HepG2 (cell line): ENCODE measurements around the gene NFATC2. TPM values are rescaled to one million over a fixed set of nuclear protein-coding genes. Genes with fewer than 3 reads are reported as not detected.

Experiments
- ATAC-seq: fragments of 200-7000 bp; cut with Tn5 transposase; 3 replicates; pipeline ENCODE4 v1.9.1; 2020; ENCODE audit warnings: mild to moderate bottlenecking, moderate library complexity
- BruUV-seq: library from RNA; stranded (reverse); fragments of 400-500 nt; replicated peaks from 2 replicates; lab custom pipeline; 2021; lab: Mats Ljungman, UMichigan
- CTCF ChIA-PET: fragments of 300-600 bp; formaldehyde crosslinking; extraction: SDS; loops from one replicate; lab custom pipeline; 2021; ENCODE audit warnings: low total read pairs, inconsistent platforms, low intra/inter-chr PET ratio; lab: Yijun Ruan, JAX
- POLR2A ChIA-PET: fragments of 350-600 bp; sonication (Branson Sonifier 250); formaldehyde crosslinking; loops from one replicate; lab custom pipeline; 2020; ENCODE audit warnings: antibody characterized with exemption, inconsistent platforms; lab: Yijun Ruan, JAX
- DNase-seq: peaks from one replicate; pipeline ENCODE4 v3.0.0-alpha.2; 2015; ENCODE audit warnings: low spot score
- FAIRE-seq: peaks from 3 replicates; lab custom pipeline; 2011; peaks lifted over from hg19 to GRCh38; lab: Jason Lieb, UNC
- H2AFZ ChIP-seq: one replicate; pipeline ENCODE4 v1.6.1; 2011; ENCODE audit warnings: low read length, inconsistent platforms
- H3K27ac ChIP-seq: fragments of 300-600 bp; 3 replicates; pipeline ENCODE4 v1.8.0; 2011; ENCODE audit warnings: mixed run types, mild to moderate bottlenecking, mixed read lengths, low read length, inconsistent platforms; ENCODE audit not compliant: insufficient read depth; ENCODE audit errors: extremely low read length
- H3K27me3 ChIP-seq, 2 experiments: fragments of 200-600 bp in 1 of 2; 2 replicates in 1 of 2; 3 replicates in 1 of 2; pipeline versions ENCODE4 v1.6.0 to v1.8.0; 2011; ENCODE audit warnings: low read length in 2 of 2, mild to moderate bottlenecking in 2 of 2, moderate library complexity in 2 of 2, inconsistent platforms in 1 of 2; ENCODE audit not compliant: insufficient read depth in 2 of 2, control insufficient read depth in 1 of 2
- H3K36me3 ChIP-seq, 2 experiments: fragments of 200-600 bp in 1 of 2; replicated peaks in 1 of 2; 2 replicates in 1 of 2; 3 replicates in 1 of 2; pipeline versions ENCODE4 v1.5.1 to v1.8.0; 2011; ENCODE audit warnings: low read length in 2 of 2, inconsistent platforms in 1 of 2; ENCODE audit not compliant: insufficient read depth in 2 of 2, control insufficient read depth in 1 of 2
- H3K4me1 ChIP-seq: 2 replicates; pipeline ENCODE4 v1.5.1; 2012; ENCODE audit warnings: low read length, inconsistent platforms; ENCODE audit not compliant: insufficient read depth
- H3K4me2 ChIP-seq: 2 replicates; pipeline ENCODE4 v1.6.0; 2011; ENCODE audit warnings: low read depth, low read length, inconsistent platforms
- H3K4me3 ChIP-seq, 3 experiments: fragments of 200-600 bp in 1 of 3; sonication (generic), shearing (Covaris generic) in 1 of 3; replicated peaks in 1 of 3; 2 replicates each; pipeline ENCODE4 v1.5.1; 2011 to 2016; ENCODE audit warnings: low read length in 3 of 3, inconsistent platforms in 2 of 3, low read depth in 2 of 3, mild to moderate bottlenecking in 2 of 3, control low read depth in 1 of 3, mixed read lengths in 1 of 3; ENCODE audit not compliant: insufficient read depth in 1 of 3
- H3K79me2 ChIP-seq: one replicate; pipeline ENCODE4 v1.6.1; 2011; ENCODE audit warnings: low read length, inconsistent platforms; ENCODE audit not compliant: insufficient read depth
- H3K9ac ChIP-seq: 2 replicates; pipeline ENCODE4 v1.6.0; 2011; ENCODE audit warnings: mild to moderate bottlenecking, low read depth, low read length, inconsistent platforms; ENCODE audit not compliant: insufficient read depth
- H3K9me3 ChIP-seq: 2 replicates; pipeline ENCODE4 v1.5.1; 2012; ENCODE audit warnings: mild to moderate bottlenecking, low read length
- H4K20me1 ChIP-seq: 2 replicates; pipeline ENCODE4 v1.6.0; 2011; ENCODE audit warnings: inconsistent platforms, mild to moderate bottlenecking, low read length, moderate library complexity; ENCODE audit not compliant: insufficient read depth
- GATA4 ChIP-seq: sonication (generic); IDR thresholded peaks from 2 replicates; pipeline ENCODE4 v1.6.1; 2016; ENCODE audit warnings: antibody characterized with exemption, low read depth, borderline replicate concordance
- NAIF1 ChIP-seq: sonication (generic); formaldehyde crosslinking; IDR thresholded peaks from 2 replicates; pipeline ENCODE4 v1.5.0; 2020; ENCODE audit warnings: mild to moderate bottlenecking, missing genetic modification reagents, borderline replicate concordance
- NFYB ChIP-seq: sonication (generic); formaldehyde crosslinking; IDR thresholded peaks from 2 replicates; pipeline ENCODE4 v1.4.0; 2020; ENCODE audit warnings: missing genetic modification reagents
- POLR2A ChIP-seq, 2 experiments: IDR thresholded peaks; 2 replicates each; pipeline ENCODE4 v1.6.1; 2011; ENCODE audit warnings: low read depth in 2 of 2, low read length in 2 of 2, mild to moderate bottlenecking in 1 of 2, moderate library complexity in 1 of 2; ENCODE audit not compliant: insufficient read depth in 1 of 2
- PTBP1 ChIP-seq: fragments of 200-400 bp; formaldehyde crosslinking; IDR thresholded peaks from 2 replicates; pipeline ENCODE4 v1.6.1; 2018; ENCODE audit warnings: low read length, low read depth; ENCODE audit not compliant: poor library complexity, severe bottlenecking
- RCOR2 ChIP-seq: IDR thresholded peaks from 2 replicates; pipeline ENCODE4 v1.6.1; 2016; ENCODE audit warnings: missing biosample characterization, missing genetic modification reagents
- SNRNP70 ChIP-seq: fragments of 200-400 bp; formaldehyde crosslinking; IDR thresholded peaks from 2 replicates; pipeline ENCODE4 v1.6.1; 2017; ENCODE audit warnings: mild to moderate bottlenecking, low read depth, low read length, moderate library complexity
- ZBTB37 ChIP-seq: sonication (generic); formaldehyde crosslinking; IDR thresholded peaks from 2 replicates; pipeline ENCODE4 v1.4.0; 2020; ENCODE audit warnings: mild to moderate bottlenecking, missing genetic modification reagents
- WGBS: methylation state at CpG from one replicate; pipeline ENCODE4 v1.1.6; 2017; ENCODE audit warnings: low lambda C conversion rate; 5-methylcytosine and 5-hydroxymethylcytosine counted together
- in situ Hi-C: cut with HindIII; loops from 2 replicates; pipeline ENCODE4 v1.10.0; 2017; ENCODE audit warnings: low pct_unique_long_range_greater_than_20kb; ENCODE audit not compliant: extremely low pct_ligation_motif_present
- intact Hi-C: fragments of 100-400 bp; cut with micrococcal nuclease; formaldehyde crosslinking; loops from one replicate; pipeline ENCODE4 v1.10.0; 2022; ENCODE audit not compliant: unreplicated experiment
- polyA plus RNA-seq, 8 experiments: library from polyadenylated mRNA; depleted of rRNA in 3 of 8; stranded (reverse) in 7 of 8; unstranded in 1 of 8; fragments of >200 nt; fragmentation: Illumina TruSeq in 4 of 8; extraction: Trizol in 4 of 8; gene quantifications; 2 replicates each; pipeline versions ENCODE4 v1.2.1 to v1.2.3, GENCODE V29; 2011 to 2016; ENCODE audit warnings: low read depth in 4 of 8, missing spikeins in 1 of 8, mixed read lengths in 1 of 8; ENCODE audit not compliant: insufficient read depth in 1 of 8
- total RNA-seq, 5 experiments: library from RNA; depleted of rRNA; stranded (reverse); fragments of >200 nt; fragmentation: Illumina TruSeq; extraction: Trizol; gene quantifications; 2 replicates each; pipeline ENCODE4 v1.2.3, GENCODE V29; 2016; ENCODE audit warnings: low read depth in 1 of 5
- TF ChIP-seq, protein P1 (sequence below): sonication (generic); formaldehyde crosslinking; IDR thresholded peaks from 2 replicates; pipeline ENCODE4 v1.5.0; 2020; ENCODE audit warnings: mild to moderate bottlenecking, missing genetic modification reagents, borderline replicate concordance
- TF ChIP-seq, protein P2 (sequence below): sonication (generic); formaldehyde crosslinking; IDR thresholded peaks from 2 replicates; pipeline ENCODE4 v1.4.0; 2020; ENCODE audit warnings: missing genetic modification reagents
- TF ChIP-seq, protein P3 (sequence below): sonication (generic); formaldehyde crosslinking; IDR thresholded peaks from 2 replicates; pipeline ENCODE4 v1.8.0; 2022; ENCODE audit warnings: missing genetic modification reagents, mild to moderate bottlenecking, moderate library complexity, borderline replicate concordance
- TF ChIP-seq, protein P4 (sequence below): sonication (generic); formaldehyde crosslinking; IDR thresholded peaks from 2 replicates; pipeline ENCODE4 v1.4.0; 2020; ENCODE audit warnings: missing genetic modification reagents, mild to moderate bottlenecking, borderline replicate concordance

Gene NFATC2
- total and polyA plus RNA-seq, 2 of the 13 experiments (the other 11 are each of a cell fraction or from before 2014, with no cell fraction given), result 1.9 to 3.3 TPM

DNA sequence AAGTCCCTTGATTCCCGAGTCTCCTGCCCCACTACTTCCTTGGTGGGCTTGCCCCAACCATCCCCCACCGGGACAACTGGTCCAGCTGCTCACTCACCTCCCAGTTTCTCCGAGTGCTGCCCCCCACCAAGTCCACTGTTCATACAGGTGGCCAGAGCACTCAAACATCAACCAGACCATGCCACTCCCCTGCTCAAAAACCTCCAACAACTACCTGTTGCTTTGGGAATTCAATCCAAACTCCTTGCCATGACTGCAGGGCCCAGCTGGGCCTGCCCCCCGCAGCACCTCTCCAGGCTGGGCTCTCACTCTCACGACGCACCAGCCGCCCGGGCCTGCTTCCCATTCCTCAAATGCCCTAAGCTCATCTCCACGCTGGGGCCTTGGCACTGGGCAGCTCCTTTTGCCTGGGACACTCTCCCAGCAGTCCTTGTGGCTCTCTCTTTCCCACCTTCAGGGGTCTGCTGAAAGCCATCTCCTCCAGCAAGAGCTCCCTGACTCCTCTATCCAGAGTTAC, 97.5 kb downstream of the NFATC2 start (continued):
- TF ChIP-seq, protein P1, sequence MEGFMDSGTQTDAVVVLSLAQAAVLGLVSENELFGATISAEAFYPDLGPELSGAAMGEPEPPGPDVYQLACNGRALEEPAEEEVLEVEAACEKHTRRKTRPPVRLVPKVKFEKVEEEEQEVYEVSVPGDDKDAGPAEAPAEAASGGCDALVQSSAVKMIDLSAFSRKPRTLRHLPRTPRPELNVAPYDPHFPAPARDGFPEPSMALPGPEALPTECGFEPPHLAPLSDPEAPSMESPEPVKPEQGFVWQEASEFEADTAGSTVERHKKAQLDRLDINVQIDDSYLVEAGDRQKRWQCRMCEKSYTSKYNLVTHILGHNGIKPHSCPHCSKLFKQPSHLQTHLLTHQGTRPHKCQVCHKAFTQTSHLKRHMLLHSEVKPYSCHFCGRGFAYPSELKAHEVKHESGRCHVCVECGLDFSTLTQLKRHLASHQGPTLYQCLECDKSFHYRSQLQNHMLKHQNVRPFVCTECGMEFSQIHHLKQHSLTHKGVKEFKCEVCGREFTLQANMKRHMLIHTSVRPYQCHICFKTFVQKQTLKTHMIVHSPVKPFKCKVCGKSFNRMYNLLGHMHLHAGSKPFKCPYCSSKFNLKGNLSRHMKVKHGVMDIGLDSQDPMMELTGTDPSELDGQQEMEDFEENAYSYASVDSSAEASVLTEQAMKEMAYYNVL (CRISPR knock-in tag), result no peak

DNA sequence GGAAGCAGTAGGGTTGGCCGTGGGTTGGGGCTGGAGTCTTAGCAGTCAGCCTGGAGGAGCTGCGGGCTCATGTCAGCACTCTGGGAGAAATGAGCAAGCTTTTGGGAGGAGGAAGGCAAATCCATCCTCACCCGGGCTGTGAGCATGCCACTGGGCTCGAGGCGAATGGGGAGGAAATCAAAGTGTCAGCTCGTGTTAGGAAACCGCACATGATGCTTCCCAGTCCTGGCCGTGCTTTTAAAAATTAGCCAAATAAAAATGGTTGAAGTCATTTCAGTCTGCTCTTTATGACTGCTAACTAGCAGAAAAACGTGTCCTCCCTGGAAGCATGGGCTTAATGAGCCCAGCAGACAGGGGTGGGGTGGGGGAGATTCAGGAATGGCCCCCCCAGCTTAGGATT, 98.1 kb downstream of the NFATC2 start:
- Histone ChIP-seq H3K79me2 (no peaks in the 10 kb centered on the region), H3K9ac (no peak overlapping the region), H3K9me3 (no peaks in the 10 kb centered on the region), H3K36me3 (peaks cover 0 to 11% of the 10 kb centered on the region in 2 experiments; a peak in 1 of 5 replicates), H3K4me1 (peaks cover 23% of the 10 kb centered on the region), H3K4me3 (no peak overlapping the region), H3K27me3 (no peaks in the 10 kb centered on the region), H4K20me1 (peaks cover 8% of the 10 kb centered on the region; the same call in 1 of the 2 replicates), H2AFZ (no peak overlapping the region), H3K4me2 (no peak overlapping the region), H3K27ac (no peak overlapping the region)
- ATAC-seq (no peak), DNase-seq (no peak), FAIRE-seq (no peak)
- ChIA-PET CTCF (no interaction called here), POLR2A (no interaction called here)
- intact Hi-C loops (loop anchor here (2.0 kb wide), 1 partner anchor 96 kb away; no protein-coding TSS in a partner anchor), in situ Hi-C loops (no loop called here)
- 91% methylated on average over 9 of the region's 9 CpGs for WGBS
- BruUV-seq, result no TSS peak
- TF ChIP-seq RCOR2 (CRISPR knock-in tag) (no peak), ZBTB37 (CRISPR knock-in tag) (no peak), GATA4 (no peak), POLR2A (IDR thresholded peaks at IDR 0.05; ENCODE audit: insufficient read depth in 1 of 2, low read depth in 2 of 2, low read length in 2 of 2) (no peak), NAIF1 (CRISPR knock-in tag) (no peak), PTBP1 (no peak), SNRNP70 (no peak), NFYB (CRISPR knock-in tag) (no peak)
- TF ChIP-seq, protein P2, sequence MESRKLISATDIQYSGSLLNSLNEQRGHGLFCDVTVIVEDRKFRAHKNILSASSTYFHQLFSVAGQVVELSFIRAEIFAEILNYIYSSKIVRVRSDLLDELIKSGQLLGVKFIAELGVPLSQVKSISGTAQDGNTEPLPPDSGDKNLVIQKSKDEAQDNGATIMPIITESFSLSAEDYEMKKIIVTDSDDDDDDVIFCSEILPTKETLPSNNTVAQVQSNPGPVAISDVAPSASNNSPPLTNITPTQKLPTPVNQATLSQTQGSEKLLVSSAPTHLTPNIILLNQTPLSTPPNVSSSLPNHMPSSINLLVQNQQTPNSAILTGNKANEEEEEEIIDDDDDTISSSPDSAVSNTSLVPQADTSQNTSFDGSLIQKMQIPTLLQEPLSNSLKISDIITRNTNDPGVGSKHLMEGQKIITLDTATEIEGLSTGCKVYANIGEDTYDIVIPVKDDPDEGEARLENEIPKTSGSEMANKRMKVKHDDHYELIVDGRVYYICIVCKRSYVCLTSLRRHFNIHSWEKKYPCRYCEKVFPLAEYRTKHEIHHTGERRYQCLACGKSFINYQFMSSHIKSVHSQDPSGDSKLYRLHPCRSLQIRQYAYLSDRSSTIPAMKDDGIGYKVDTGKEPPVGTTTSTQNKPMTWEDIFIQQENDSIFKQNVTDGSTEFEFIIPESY, result no peak
- TF ChIP-seq, protein P3, sequence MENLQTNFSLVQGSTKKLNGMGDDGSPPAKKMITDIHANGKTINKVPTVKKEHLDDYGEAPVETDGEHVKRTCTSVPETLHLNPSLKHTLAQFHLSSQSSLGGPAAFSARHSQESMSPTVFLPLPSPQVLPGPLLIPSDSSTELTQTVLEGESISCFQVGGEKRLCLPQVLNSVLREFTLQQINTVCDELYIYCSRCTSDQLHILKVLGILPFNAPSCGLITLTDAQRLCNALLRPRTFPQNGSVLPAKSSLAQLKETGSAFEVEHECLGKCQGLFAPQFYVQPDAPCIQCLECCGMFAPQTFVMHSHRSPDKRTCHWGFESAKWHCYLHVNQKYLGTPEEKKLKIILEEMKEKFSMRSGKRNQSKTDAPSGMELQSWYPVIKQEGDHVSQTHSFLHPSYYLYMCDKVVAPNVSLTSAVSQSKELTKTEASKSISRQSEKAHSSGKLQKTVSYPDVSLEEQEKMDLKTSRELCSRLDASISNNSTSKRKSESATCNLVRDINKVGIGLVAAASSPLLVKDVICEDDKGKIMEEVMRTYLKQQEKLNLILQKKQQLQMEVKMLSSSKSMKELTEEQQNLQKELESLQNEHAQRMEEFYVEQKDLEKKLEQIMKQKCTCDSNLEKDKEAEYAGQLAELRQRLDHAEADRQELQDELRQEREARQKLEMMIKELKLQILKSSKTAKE (CRISPR knock-in tag), result no peak
- TF ChIP-seq, protein P4, sequence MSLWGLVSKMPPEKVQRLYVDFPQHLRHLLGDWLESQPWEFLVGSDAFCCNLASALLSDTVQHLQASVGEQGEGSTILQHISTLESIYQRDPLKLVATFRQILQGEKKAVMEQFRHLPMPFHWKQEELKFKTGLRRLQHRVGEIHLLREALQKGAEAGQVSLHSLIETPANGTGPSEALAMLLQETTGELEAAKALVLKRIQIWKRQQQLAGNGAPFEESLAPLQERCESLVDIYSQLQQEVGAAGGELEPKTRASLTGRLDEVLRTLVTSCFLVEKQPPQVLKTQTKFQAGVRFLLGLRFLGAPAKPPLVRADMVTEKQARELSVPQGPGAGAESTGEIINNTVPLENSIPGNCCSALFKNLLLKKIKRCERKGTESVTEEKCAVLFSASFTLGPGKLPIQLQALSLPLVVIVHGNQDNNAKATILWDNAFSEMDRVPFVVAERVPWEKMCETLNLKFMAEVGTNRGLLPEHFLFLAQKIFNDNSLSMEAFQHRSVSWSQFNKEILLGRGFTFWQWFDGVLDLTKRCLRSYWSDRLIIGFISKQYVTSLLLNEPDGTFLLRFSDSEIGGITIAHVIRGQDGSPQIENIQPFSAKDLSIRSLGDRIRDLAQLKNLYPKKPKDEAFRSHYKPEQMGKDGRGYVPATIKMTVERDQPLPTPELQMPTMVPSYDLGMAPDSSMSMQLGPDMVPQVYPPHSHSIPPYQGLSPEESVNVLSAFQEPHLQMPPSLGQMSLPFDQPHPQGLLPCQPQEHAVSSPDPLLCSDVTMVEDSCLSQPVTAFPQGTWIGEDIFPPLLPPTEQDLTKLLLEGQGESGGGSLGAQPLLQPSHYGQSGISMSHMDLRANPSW, result no peak
